Ishikawa (cell line): ENCODE results near the gene NDUFA13.

Experiments
- CEBPB ChIP-seq: IDR thresholded peaks from 2 replicates; pipeline ENCODE4 v1.6.1; 2012
- CREB1 ChIP-seq: IDR thresholded peaks from 2 replicates; pipeline ENCODE4 v1.6.1; 2012; ENCODE audit warnings: low read depth
- EP300 ChIP-seq: IDR thresholded peaks from 2 replicates; pipeline ENCODE4 v1.6.1; 2012; ENCODE audit warnings: borderline replicate concordance
- TEAD4 ChIP-seq: IDR thresholded peaks from 2 replicates; pipeline ENCODE4 v1.6.1; 2012
- ZBTB7A ChIP-seq: IDR thresholded peaks from 2 replicates; pipeline ENCODE4 v1.6.1; 2012; ENCODE audit warnings: low read depth
- TF ChIP-seq, protein P1 (sequence below): IDR thresholded peaks from 2 replicates; pipeline ENCODE4 v1.6.1; 2012
- TF ChIP-seq, protein P2 (sequence below): IDR thresholded peaks from 2 replicates; pipeline ENCODE4 v1.6.1; 2012

- TF ChIP-seq EP300: no peak
- TF ChIP-seq ZBTB7A: no peak
- TF ChIP-seq, protein P1, sequence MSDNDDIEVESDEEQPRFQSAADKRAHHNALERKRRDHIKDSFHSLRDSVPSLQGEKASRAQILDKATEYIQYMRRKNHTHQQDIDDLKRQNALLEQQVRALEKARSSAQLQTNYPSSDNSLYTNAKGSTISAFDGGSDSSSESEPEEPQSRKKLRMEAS: no peak
- no peak for TF ChIP-seq TEAD4
- no peak for TF ChIP-seq CREB1
- TF ChIP-seq, protein P2, sequence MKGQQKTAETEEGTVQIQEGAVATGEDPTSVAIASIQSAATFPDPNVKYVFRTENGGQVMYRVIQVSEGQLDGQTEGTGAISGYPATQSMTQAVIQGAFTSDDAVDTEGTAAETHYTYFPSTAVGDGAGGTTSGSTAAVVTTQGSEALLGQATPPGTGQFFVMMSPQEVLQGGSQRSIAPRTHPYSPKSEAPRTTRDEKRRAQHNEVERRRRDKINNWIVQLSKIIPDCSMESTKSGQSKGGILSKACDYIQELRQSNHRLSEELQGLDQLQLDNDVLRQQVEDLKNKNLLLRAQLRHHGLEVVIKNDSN: no peak
- no peak for TF ChIP-seq CEBPB
Measured at GRCh38 chr19:19489804-19490204, 26.2 kb upstream of the NDUFA13 start.
